H1 (cell line): ENCODE data around the gene JMJD8. TPM values are rescaled to one million over a fixed set of nuclear protein-coding genes. Genes with fewer than 3 reads are reported as not detected.
A peak's percentile ranks its signal among the peaks of the same experiment; 100 is the strongest.

Source experiments
- CTCF ChIA-PET: fragments of 300-600 bp; sonication (Branson Sonifier 250); formaldehyde crosslinking; loops from one replicate; lab custom pipeline; 2021; ENCODE audit not compliant: partially characterized antibody; lab: Charles Lee
- POLR2A ChIA-PET: fragments of 300-600 bp; sonication (Branson Sonifier 250); formaldehyde crosslinking; loops from one replicate; lab custom pipeline; 2021; ENCODE audit warnings: inconsistent platforms; ENCODE audit not compliant: partially characterized antibody; lab: Charles Lee
- DNase-seq, 2 experiments: peaks; one replicate each; pipeline versions ENCODE4 v3.0.0 to v3.0.0-alpha.2; 2010 to 2022; ENCODE audit warnings: low spot score in 2 of 2, low read depth in 1 of 2, mixed read lengths in 1 of 2
- FAIRE-seq: peaks from 2 replicates; lab custom pipeline; 2011; peaks lifted over from hg19 to GRCh38; lab: Jason Lieb, UNC
- H2AFZ ChIP-seq: 2 replicates; pipeline ENCODE4 v1.8.1; 2012; ENCODE audit warnings: low read length, inconsistent platforms
- H2AK5ac ChIP-seq: 2 replicates; pipeline ENCODE4 v1.6.1; 2013; ENCODE audit warnings: low read depth, low read length
- H2BK120ac ChIP-seq: replicated peaks from 2 replicates; pipeline ENCODE3; 2013; ENCODE audit warnings: low read depth, low read length, inconsistent platforms
- H2BK12ac ChIP-seq: 2 replicates; pipeline ENCODE4 v1.6.1; 2013; ENCODE audit warnings: low read depth, low read length
- H2BK15ac ChIP-seq: 2 replicates; pipeline ENCODE4 v1.6.1; 2013; ENCODE audit warnings: low read length
- H2BK20ac ChIP-seq: 2 replicates; pipeline ENCODE4 v1.6.1; 2013; ENCODE audit warnings: low read length
- H2BK5ac ChIP-seq: 2 replicates; pipeline ENCODE4 v1.6.1; 2013; ENCODE audit warnings: low read depth, low read length
- H3K14ac ChIP-seq: 2 replicates; pipeline ENCODE4 v1.6.1; 2013; ENCODE audit warnings: inconsistent platforms; ENCODE audit not compliant: insufficient read length
- H3K18ac ChIP-seq: 2 replicates; pipeline ENCODE4 v1.6.1; 2013; ENCODE audit warnings: low read length; ENCODE audit errors: extremely low read depth
- H3K23ac ChIP-seq: 2 replicates; pipeline ENCODE4 v1.6.1; 2013; ENCODE audit warnings: inconsistent platforms; ENCODE audit not compliant: insufficient read length
- H3K23me2 ChIP-seq: 2 replicates; pipeline ENCODE4 v1.6.1; 2013; ENCODE audit warnings: low read depth, low read length
- H3K27ac ChIP-seq: 2 replicates; pipeline ENCODE4 v1.6.1; 2011; ENCODE audit warnings: low read depth, low read length, inconsistent platforms
- H3K27me3 ChIP-seq, 4 experiments: replicated peaks in 1 of 4; 1 replicate in 1 of 4; 2 replicates in 3 of 4; pipeline versions ENCODE4 v1.6.1 to v1.8.1; 2011 to 2013; ENCODE audit warnings: low read length in 3 of 4, mild to moderate bottlenecking in 3 of 4, inconsistent platforms in 2 of 4, mixed read lengths in 2 of 4, moderate library complexity in 1 of 4; ENCODE audit not compliant: control insufficient read depth in 3 of 4, insufficient read depth in 3 of 4; ENCODE audit errors: extremely low read depth in 1 of 4
- H3K36me3 ChIP-seq, 4 experiments: 2 replicates each; pipeline versions ENCODE4 v1.6.1 to v1.8.1; 2011 to 2013; ENCODE audit warnings: mild to moderate bottlenecking in 4 of 4, low read length in 3 of 4, moderate library complexity in 2 of 4, control low read depth in 1 of 4, inconsistent platforms in 1 of 4; ENCODE audit not compliant: insufficient read depth in 4 of 4, control insufficient read depth in 2 of 4
- H3K4ac ChIP-seq: replicated peaks from 2 replicates; pipeline ENCODE3; 2013; ENCODE audit warnings: low read length, low read depth, mixed read lengths, inconsistent platforms; ENCODE audit not compliant: insufficient read length
- H3K4me1 ChIP-seq, 4 experiments: replicated peaks in 1 of 4; 1 replicate in 1 of 4; 2 replicates in 3 of 4; pipeline versions ENCODE4 v1.6.1 to v1.8.1; 2011 to 2013; ENCODE audit warnings: low read length in 3 of 4, inconsistent platforms in 2 of 4, mixed read lengths in 1 of 4; ENCODE audit not compliant: insufficient read depth in 4 of 4, control insufficient read depth in 3 of 4
- H3K4me2 ChIP-seq, 2 experiments: 2 replicates each; pipeline versions ENCODE4 v1.6.1 to v1.8.1; 2011 to 2013; ENCODE audit warnings: low read depth in 2 of 2, low read length in 2 of 2, control low read depth in 1 of 2, inconsistent platforms in 1 of 2, mild to moderate bottlenecking in 1 of 2; ENCODE audit not compliant: insufficient read depth in 1 of 2
- H3K4me3 ChIP-seq, 4 experiments: fragments of 200-600, 300-600 bp in 1 of 4; sonication (generic), shearing (Covaris generic), sonication (Bioruptor Twin) in 1 of 4; 2 replicates each; pipeline versions ENCODE4 v1.5.1 to v1.8.1; 2011 to 2016; ENCODE audit warnings: low read length in 4 of 4, low read depth in 3 of 4, control low read depth in 2 of 4, inconsistent platforms in 2 of 4, mild to moderate bottlenecking in 2 of 4, mixed read lengths in 1 of 4, moderate library complexity in 1 of 4; ENCODE audit not compliant: insufficient read depth in 2 of 4; ENCODE audit errors: extremely low read depth in 1 of 4
- H3K56ac ChIP-seq: replicated peaks from 2 replicates; pipeline ENCODE3; 2013; ENCODE audit warnings: low read depth, mild to moderate bottlenecking, mixed read lengths, low read length, inconsistent platforms; ENCODE audit not compliant: insufficient read length
- H3K79me1 ChIP-seq: 2 replicates; pipeline ENCODE4 v1.6.1; 2013; ENCODE audit warnings: low read depth, low read length, control low read depth
- H3K79me2 ChIP-seq, 2 experiments: 2 replicates each; pipeline versions ENCODE4 v1.6.1 to v1.8.1; 2012 to 2013; ENCODE audit warnings: low read length in 2 of 2, mild to moderate bottlenecking in 2 of 2, inconsistent platforms in 1 of 2; ENCODE audit not compliant: insufficient read depth in 2 of 2, control insufficient read depth in 1 of 2
- H3K9ac ChIP-seq, 4 experiments: replicated peaks in 1 of 4; 1 replicate in 1 of 4; 2 replicates in 3 of 4; pipeline versions ENCODE4 v1.6.1 to v1.8.1; 2011 to 2013; ENCODE audit warnings: low read depth in 3 of 4, low read length in 3 of 4, control low read depth in 2 of 4, mild to moderate bottlenecking in 2 of 4, moderate library complexity in 2 of 4, inconsistent platforms in 1 of 4; ENCODE audit errors: extremely low read depth in 1 of 4
- H3K9me3 ChIP-seq, 2 experiments: 2 replicates each; pipeline versions ENCODE4 v1.6.1 to v1.8.1; 2012 to 2013; ENCODE audit warnings: mild to moderate bottlenecking in 2 of 2, moderate library complexity in 2 of 2, control low read depth in 1 of 2, inconsistent platforms in 1 of 2, low read depth in 1 of 2, low read length in 1 of 2, mixed read lengths in 1 of 2; ENCODE audit not compliant: insufficient read depth in 2 of 2
- H4K20me1 ChIP-seq, 2 experiments: replicated peaks in 1 of 2; 2 replicates each; pipeline versions ENCODE3 to v1.8.1; 2011 to 2013; ENCODE audit warnings: inconsistent platforms in 2 of 2, low read length in 2 of 2, mild to moderate bottlenecking in 1 of 2; ENCODE audit not compliant: insufficient read depth in 2 of 2, control insufficient read depth in 1 of 2
- H4K5ac ChIP-seq: 2 replicates; pipeline ENCODE4 v1.6.1; 2013; ENCODE audit warnings: low read length, low read depth, mixed read lengths, inconsistent platforms; ENCODE audit not compliant: insufficient read length
- H4K8ac ChIP-seq: 2 replicates; pipeline ENCODE4 v1.8.0; 2013; ENCODE audit warnings: mild to moderate bottlenecking, moderate library complexity, low read length, inconsistent platforms; ENCODE audit not compliant: insufficient read depth; ENCODE audit errors: extremely low read depth
- H4K91ac ChIP-seq: replicated peaks from 2 replicates; pipeline ENCODE3; 2013; ENCODE audit warnings: low read length, mixed read lengths, inconsistent platforms; ENCODE audit not compliant: insufficient read length
- BACH1 ChIP-seq: IDR thresholded peaks from 2 replicates; pipeline ENCODE4 v1.6.1; 2012; ENCODE audit warnings: low read length, improper control_type of control experiment
- CHD1 ChIP-seq: IDR thresholded peaks from 2 replicates; pipeline ENCODE4 v1.6.1; 2012; ENCODE audit warnings: low read depth, low read length, improper control_type of control experiment
- KDM5A ChIP-seq: fragments of 200-600 bp; IDR thresholded peaks from 2 replicates; pipeline ENCODE4 v1.7.1; 2012; ENCODE audit warnings: mild to moderate bottlenecking, low read length, inconsistent platforms, mixed read lengths
- POLR2A ChIP-seq, 2 experiments: IDR thresholded peaks; 1 replicate in 1 of 2; 2 replicates in 1 of 2; pipeline ENCODE4 v1.6.1; 2011; ENCODE audit warnings: low read depth in 2 of 2, low read length in 2 of 2, mild to moderate bottlenecking in 2 of 2; ENCODE audit errors: control extremely low read depth in 1 of 2
- SIN3A ChIP-seq, 2 experiments: IDR thresholded peaks in 1 of 2; conservative IDR thresholded peaks in 1 of 2; 2 replicates each; pipeline ENCODE4 v1.6.1; 2011 to 2012; ENCODE audit warnings: low read length in 2 of 2, improper control_type of control experiment in 1 of 2, low read depth in 1 of 2, mild to moderate bottlenecking in 1 of 2
- TBP ChIP-seq: IDR thresholded peaks from 2 replicates; pipeline ENCODE4 v1.6.1; 2011; ENCODE audit warnings: low read depth, low read length, improper control_type of control experiment
- USF2 ChIP-seq: IDR thresholded peaks from 2 replicates; pipeline ENCODE4 v1.6.1; 2011; ENCODE audit warnings: low read length, improper control_type of control experiment
- WGBS, 2 experiments: shearing (Covaris generic) in 1 of 2; methylation state at CpG; one replicate each; pipeline versions ENCODE4 v1.1.6 to v1.1.7; 2013 to 2015; ENCODE audit warnings: low lambda C conversion rate in 2 of 2, mixed read lengths in 2 of 2, inconsistent platforms in 1 of 2, low coverage in 1 of 2, missing lambda C conversion rate in 1 of 2; ENCODE audit not compliant: insufficient replicate concordance in 2 of 2, insufficient coverage in 1 of 2, insufficient read length in 1 of 2; ENCODE audit errors: extremely low coverage in 1 of 2, missing lambda C conversion rate in 1 of 2; 5-methylcytosine and 5-hydroxymethylcytosine counted together
- polyA plus RNA-seq, 7 experiments: library from polyadenylated mRNA; depleted of rRNA in 3 of 7; stranded (reverse) in 5 of 7; unstranded in 2 of 7; fragments of >200 nt in 5 of 7; fragments of 200-250 nt in 2 of 7; gene quantifications; 1 replicate in 5 of 7; 2 replicates in 1 of 7; 4 replicates in 1 of 7; pipeline versions ENCODE4 v1.2.1 to v1.2.3, GENCODE V29; 2011 to 2013; ENCODE audit warnings: missing spikeins in 2 of 7, mixed read lengths in 2 of 7
- total RNA-seq: library from RNA; stranded (reverse); fragmentation: NEBNext Ultra II Directional; extraction: Animal tissue kit (Norgen Biotek cat#: 25700); gene quantifications from 2 replicates; pipeline ENCODE4 v1.2.1, GENCODE V29; 2021

The JMJD8 gene
- total and polyA plus RNA-seq, 2 of the 8 experiments (the other 6 are each of a cell fraction or from before 2014, with no cell fraction given) = 46.4 to 87.4 TPM

- peak overlapping the region; percentile 73 for H3K27ac ChIP-seq
- ChIA-PET CTCF (interaction anchor here (1.2 kb wide), 2 partner anchors 16 to 35 kb away, joined by 4 to 5 read pairs; partner anchors contain the start of gene RHOT2), POLR2A (interaction anchor here (0.8 to 13.3 kb wide), 14 partner anchors 8 to 53 kb away, joined by 3 to 214 read pairs (median 5); partner anchors contain the start of genes ANTKMT, HAGHL, RHBDL1 and RHOT2)
- H3K14ac ChIP-seq = no peak overlapping the region
- H4K20me1 ChIP-seq = peaks cover 4 to 35% of the 10 kb centered on the region in 2 experiments
- H4K91ac ChIP-seq = peak overlapping the region; percentile 98
- no peak overlapping the region for H2BK120ac ChIP-seq
- H3K9me3 ChIP-seq = no peaks in the 10 kb centered on the region
- no peak overlapping the region for H2BK20ac ChIP-seq
- H2AFZ ChIP-seq = no peak overlapping the region
- peaks cover 0 to 12% of the 10 kb centered on the region in 2 experiments; a peak in 1 of 4 replicates for H3K79me2 ChIP-seq
- FAIRE-seq (no peak), DNase-seq (peak in 1 of 2 experiments; percentile 60)
- H3K79me1 ChIP-seq = peaks cover 6% of the 10 kb centered on the region; the same call in 1 of the 2 replicates
- H3K56ac ChIP-seq = peak overlapping the region; percentile 16
- H2BK12ac ChIP-seq = peak overlapping the region; percentile 80; the same call in 1 of the 2 replicates
- TF ChIP-seq USF2 = 0 out of 2 replicates have a peak, but pooled peaks have one; percentile 1
- 0 out of 4 replicates have a peak, but pooled peaks of 1 of the 2 experiments have one; percentile 19 for TF ChIP-seq SIN3A (conservative IDR thresholded peaks at IDR 0.05 in 1 of 2, IDR thresholded peaks at IDR 0.05 in 1 of 2; ENCODE audit: low read depth in 1 of 2, low read length in 2 of 2)
- no peak for TF ChIP-seq CHD1
- 0 out of 2 replicates have a peak, but pooled peaks have one; percentile 19 for TF ChIP-seq BACH1
- no peak for TF ChIP-seq POLR2A (IDR thresholded peaks at IDR 0.05; ENCODE audit: control extremely low read depth in 1 of 2, low read depth in 2 of 2, low read length in 2 of 2)
- 0 out of 2 replicates have a peak, but pooled peaks have one; percentile 38 for TF ChIP-seq KDM5A
- no peak for TF ChIP-seq TBP
- peak overlapping the region; percentile 62 to 81 (median 74) for H3K4me3 ChIP-seq
- no peak overlapping the region for H2BK15ac ChIP-seq
- H3K23ac ChIP-seq = no peak overlapping the region
- H3K27me3 ChIP-seq = no peaks in the 10 kb centered on the region; a peak in 1 of 7 replicates
- H3K9ac ChIP-seq = peak overlapping the region; percentile 62 to 94 (median 76)
- peak overlapping the region; percentile 63 to 95 for H3K4me2 ChIP-seq
- peaks cover 4 to 28% (median 15%) of the 10 kb centered on the region in 4 experiments; a peak in 7 of 8 replicates for H3K36me3 ChIP-seq
- peaks cover 13% of the 10 kb centered on the region; the same call in 1 of the 2 replicates for H3K23me2 ChIP-seq
- H4K5ac ChIP-seq = peak overlapping the region; percentile 60
- H2AK5ac ChIP-seq = no peak overlapping the region
- H4K8ac ChIP-seq = peak overlapping the region; percentile 80
- peak overlapping the region; percentile 91 for H3K4ac ChIP-seq
- H3K4me1 ChIP-seq = peaks cover 0 to 17% (median 12%) of the 10 kb centered on the region in 4 experiments; a peak in 5 of 7 replicates
- peak overlapping the region; percentile 78 for H3K18ac ChIP-seq
- 24% methylated on average over 46 of the region's 57 CpGs; no CpG with 5 or more reads in 1 of the 2 experiments for WGBS, 2 experiments
- peak overlapping the region; percentile 87; the same call in 1 of the 2 replicates for H2BK5ac ChIP-seq
Observed at GRCh38 chr16:683396-684070, 601 bp downstream of the JMJD8 start.
